Right cardiac atrium (tissue), 5 donors: ENCODE data around the gene HIRA. TPM values are rescaled to one million over a fixed set of nuclear protein-coding genes. Genes with fewer than 3 reads are reported as not detected.
A peak's percentile ranks its signal among the peaks of the same experiment; 100 is the strongest.

ENCODE experiments used
- ATAC-seq, 2 donors: fragments of 200-7000 bp; cut with Tn5 transposase; one replicate each; pipeline versions ENCODE4 v1.8.0 to v1.9.1; 2020; ENCODE audit warnings: moderate library complexity in 2 of 2, mild to moderate bottlenecking in 1 of 2
- DNase-seq, 3 donors: peaks; one replicate each; pipeline ENCODE4 v3.0.0-alpha.2; 2020
- H3K27ac ChIP-seq: one replicate; pipeline ENCODE4 v1.5.1; 2013; ENCODE audit warnings: mild to moderate bottlenecking, low read length, control low read depth, moderate library complexity
- H3K27me3 ChIP-seq: one replicate; pipeline ENCODE4 v1.6.1; 2013; ENCODE audit not compliant: control insufficient read depth, insufficient read depth
- H3K4me1 ChIP-seq: one replicate; pipeline ENCODE4 v1.6.1; 2013; ENCODE audit warnings: low read length; ENCODE audit not compliant: control insufficient read depth, insufficient read depth
- H3K4me3 ChIP-seq: one replicate; pipeline ENCODE4 v1.5.1; 2013; ENCODE audit warnings: low read length, control low read depth
- H3K9me3 ChIP-seq: one replicate; pipeline ENCODE4 v1.6.1; 2013; ENCODE audit warnings: low read length; ENCODE audit not compliant: control insufficient read depth
- WGBS: extraction: QIAGEN DNeasy Blood & Tissue Kit; methylation state at CpG from one replicate; pipeline ENCODE4 v1.1.7; 2013; 5-methylcytosine and 5-hydroxymethylcytosine counted together
- intact Hi-C, 4 donors: fragments of 100-400 bp; cut with DNase I; formaldehyde crosslinking; loops; one replicate each; pipeline versions ENCODE4 v1.11.0 to v1.14.0; 2022 to 2023
- polyA plus RNA-seq: library from polyadenylated mRNA; stranded (reverse); fragments of 200-250 nt; gene quantifications from one replicate; pipeline ENCODE4 v1.2.3, GENCODE V29; 2013
- total RNA-seq, 4 donors: library from RNA; stranded (reverse); fragmentation: NEBNext Ultra II Directional; extraction: Animal tissue kit (Norgen Biotek cat#: 25700); gene quantifications; one replicate each; pipeline ENCODE4 v1.2.1, GENCODE V29; 2021
- donor health status: healthy with polysubstance abuse.
- donor health status: DM: no; HTN: yes; CAD: no.
- donor health status: DM: no; HTN: no; CAD: no.
- donor health status: DM: no; HTN: yes; CAD: no; lungs with severe emphysema.
- donor health status: DM: yes; HTN: yes; CAD: no.

Gene HIRA
- total and polyA plus RNA-seq, 5 donors, result 6.2 to 16.1 (median 14.1) TPM

DNA sequence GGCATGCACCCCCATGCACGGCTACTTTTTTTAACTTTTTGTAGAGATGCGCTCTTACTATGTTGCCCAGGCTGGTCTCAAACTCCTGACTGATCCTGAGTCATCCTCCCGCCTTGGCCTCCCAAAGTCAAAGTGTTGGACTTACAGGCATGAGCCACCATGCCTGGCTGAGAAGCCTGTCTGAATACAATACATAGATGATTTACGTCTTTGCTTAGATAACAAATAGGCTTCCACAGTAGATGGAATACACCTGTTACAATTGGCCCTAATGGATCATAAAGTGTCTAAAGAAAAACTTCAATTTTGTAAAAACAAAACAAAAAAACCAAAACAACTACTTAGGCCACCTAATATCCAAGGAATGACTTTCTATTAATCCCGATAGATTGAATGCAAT, 127.0 kb downstream of the HIRA start:
- Histone ChIP-seq H3K9me3 (no peaks in the 10 kb centered on the region), H3K4me3 (no peak overlapping the region), H3K27me3 (no peaks in the 10 kb centered on the region), H3K4me1 (no peaks in the 10 kb centered on the region), H3K27ac (no peak overlapping the region)
- DNase-seq, result no peak
- WGBS, result 93% methylated on average over 5 of the region's 5 CpGs
- intact Hi-C loops, result no loop called here
- ATAC-seq, result no peak

DNA sequence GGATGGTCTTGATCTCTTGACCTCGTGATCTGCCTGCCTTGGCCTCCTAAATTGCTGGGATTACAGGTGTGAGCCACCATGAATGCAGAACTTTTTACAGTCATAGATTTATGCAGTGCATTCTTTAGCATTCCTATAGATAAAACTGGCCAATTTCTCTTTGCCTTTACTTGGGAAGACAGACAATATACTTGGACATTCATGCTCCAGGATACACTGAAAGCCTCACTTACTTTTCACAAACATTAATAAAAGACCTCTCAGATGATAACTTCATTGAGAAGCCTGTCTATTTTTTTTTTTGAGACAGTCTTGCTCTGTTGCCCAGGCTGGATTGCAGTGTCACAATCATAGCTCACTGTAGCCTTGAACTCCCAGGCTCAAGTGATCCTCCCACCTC, 127.7 kb downstream of the HIRA start:
- Histone ChIP-seq H3K27ac (no peak overlapping the region), H3K4me1 (no peaks in the 10 kb centered on the region), H3K9me3 (no peaks in the 10 kb centered on the region), H3K4me3 (no peak overlapping the region), H3K27me3 (no peaks in the 10 kb centered on the region)
- ATAC-seq (no peak), DNase-seq (no peak)
- WGBS, result 51% methylated on average over 1 of the region's 1 CpG
- intact Hi-C loops, result no loop called here

DNA sequence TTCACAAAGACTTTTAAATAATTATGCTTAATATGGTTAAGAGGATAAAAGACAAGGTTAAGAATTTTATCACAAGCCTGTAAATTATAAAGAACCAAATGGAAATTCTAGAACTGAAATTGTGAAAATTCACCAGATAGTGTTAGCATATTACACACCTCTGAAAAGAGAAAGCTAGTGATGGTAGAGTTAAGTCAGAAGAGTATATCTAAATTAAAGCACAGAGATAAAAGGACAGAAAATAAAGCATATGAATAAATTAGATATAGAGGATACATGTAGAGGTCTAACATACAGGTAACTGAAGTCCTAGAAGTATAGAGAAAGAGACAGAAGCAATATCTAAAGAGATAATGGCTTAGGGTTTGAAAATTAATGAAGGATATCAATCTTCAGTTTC, 135.8 kb downstream of the HIRA start:
- DNase-seq (no peak), ATAC-seq (no peak)
- no peaks in the 10 kb centered on the region for H3K9me3 ChIP-seq
- no peaks in the 10 kb centered on the region for H3K27me3 ChIP-seq
- peaks cover 3% of the 10 kb centered on the region for H3K4me1 ChIP-seq
- no peak overlapping the region for H3K27ac ChIP-seq
- intact Hi-C loops, result no loop called here
- H3K4me3 ChIP-seq, result no peak overlapping the region

DNA sequence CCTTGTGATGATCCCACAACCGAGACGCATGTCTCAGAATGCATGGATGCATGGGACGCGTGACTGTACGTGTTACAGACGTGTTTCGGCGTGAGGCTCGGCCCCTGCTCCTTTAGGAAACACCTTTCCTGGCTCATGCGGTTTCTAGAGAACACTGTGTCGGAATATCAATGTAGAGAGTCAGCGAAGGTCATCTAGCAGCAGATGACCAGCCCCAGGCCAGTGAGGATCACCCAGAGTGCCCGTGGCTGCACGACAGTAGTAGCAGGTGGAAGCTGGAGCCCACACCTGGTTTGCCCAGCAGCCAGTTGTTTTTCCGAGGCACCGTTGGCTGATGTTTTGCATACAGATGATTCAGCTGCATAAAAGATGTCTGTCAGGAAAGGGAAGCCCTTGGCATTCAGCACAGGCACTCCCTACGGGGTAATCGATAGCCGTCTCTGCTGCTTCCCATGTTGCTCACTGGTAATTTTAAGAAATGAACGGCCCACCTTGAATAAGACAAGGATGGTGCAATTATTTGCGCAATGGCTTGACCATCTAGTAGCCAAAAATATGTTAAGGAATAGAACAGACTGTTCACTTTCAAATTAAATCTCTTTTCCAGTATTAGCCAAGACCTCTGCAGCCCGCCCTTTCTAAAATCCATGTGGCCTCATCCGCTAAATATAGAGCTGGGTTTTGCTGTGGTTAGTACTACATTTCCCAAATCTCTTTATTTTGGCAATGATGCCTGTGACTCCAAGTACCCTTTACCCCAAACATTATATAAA, 138.9 kb downstream of the HIRA start:
- ATAC-seq (peak in 1 of 2 donors; percentile 2), DNase-seq (peak in 2 of 3 donors; percentile 54 to 56)
- Histone ChIP-seq H3K27ac (peak overlapping the region; percentile 87), H3K4me1 (peaks cover 7% of the 10 kb centered on the region), H3K27me3 (no peaks in the 10 kb centered on the region), H3K4me3 (peak overlapping the region; percentile 95), H3K9me3 (no peaks in the 10 kb centered on the region)
- WGBS, result 66% methylated on average over 23 of the region's 23 CpGs
- intact Hi-C loops, result loop anchor here in 1 of 4 donors (5.0 kb wide), 1 partner anchor 115 kb away; the partner anchor contains the start of gene SLC25A1

DNA sequence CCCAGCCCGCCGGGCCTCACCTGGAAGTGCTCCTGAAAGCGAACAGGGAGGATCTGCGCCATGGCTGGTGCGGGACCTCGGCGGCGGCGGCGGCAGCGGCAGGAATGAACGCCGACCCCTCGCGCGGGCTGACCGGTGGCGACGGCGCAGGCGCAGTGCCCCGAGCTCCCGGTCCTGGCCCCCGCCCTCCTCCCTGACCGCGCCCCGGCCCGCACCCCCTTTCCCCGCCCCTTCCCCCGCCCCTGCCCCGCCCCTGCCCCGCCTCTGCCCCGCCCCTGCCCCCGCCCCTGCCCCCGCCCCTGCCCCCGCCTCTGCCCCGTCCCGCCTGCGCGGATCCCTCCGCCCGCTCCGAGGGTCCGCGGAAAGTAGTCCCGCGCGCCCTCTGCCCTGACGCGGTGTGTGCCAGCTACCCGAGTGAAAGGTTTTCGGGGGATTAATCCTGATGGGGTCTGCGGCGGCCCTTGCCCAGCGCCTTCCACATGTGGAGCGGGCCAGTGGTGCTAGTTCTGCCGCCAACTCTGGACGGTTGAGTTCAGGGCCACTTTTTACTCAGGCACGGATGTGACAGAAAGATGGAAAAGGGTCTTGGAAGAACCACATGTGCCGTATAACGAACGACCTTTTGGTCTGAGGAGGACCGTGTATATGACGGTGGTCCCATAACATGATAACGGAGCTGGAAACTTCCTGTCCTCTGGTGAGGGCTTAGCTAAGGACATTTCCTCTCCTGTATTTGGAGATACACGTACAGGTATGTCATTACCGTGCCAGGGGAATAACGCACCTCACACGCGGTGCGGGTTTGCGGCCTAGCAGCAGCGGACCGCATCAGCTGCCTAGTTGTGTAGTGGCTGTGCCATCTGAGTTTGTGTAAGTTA, 139.7 kb downstream of the HIRA start, which contains the start of gene CLTCL1:
TSS of gene CLTCL1 (minus strand) at position 140 of the 878 bp plus-strand sequence. CDS start at position 62, 78 bp downstream.
- ATAC-seq (peak; percentile 86 to 92), DNase-seq (peak; percentile 87 to 95 (median 94))
- 4% methylated on average over 69 of the region's 74 CpGs for WGBS
- H3K27ac ChIP-seq, result peak within 1 kb of the TSS; percentile 87
- H3K4me3 ChIP-seq, result peak within 1 kb of the TSS; percentile 95
- intact Hi-C loops, result loop anchor here in 1 of 4 donors (5.0 kb wide), 1 partner anchor 115 kb away; the partner anchor contains the start of gene SLC25A1
- no peaks in the 10 kb centered on the region for H3K27me3 ChIP-seq
- peaks cover 13% of the 10 kb centered on the region for H3K4me1 ChIP-seq
- H3K9me3 ChIP-seq, result no peaks in the 10 kb centered on the region

DNA sequence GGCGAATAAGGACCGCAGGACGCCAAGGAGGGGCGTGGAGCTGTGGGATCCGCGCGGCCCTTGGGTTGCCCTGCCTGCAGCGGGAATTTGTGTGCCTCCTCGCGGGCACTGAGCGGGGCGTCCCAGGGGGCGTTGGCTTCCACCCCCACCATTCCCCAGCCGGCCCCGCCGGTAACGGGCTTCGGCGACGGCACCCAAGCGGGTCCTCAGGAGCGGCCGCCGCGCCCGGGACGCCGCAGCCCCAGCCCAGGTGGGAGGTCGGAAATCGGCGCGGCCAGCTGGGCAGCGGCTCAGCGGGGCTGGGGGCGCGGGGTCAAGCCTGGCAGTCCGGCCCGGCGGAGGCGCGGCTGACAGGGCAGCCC, 140.3 kb downstream of the HIRA start:
- H3K9me3 ChIP-seq, result no peaks in the 10 kb centered on the region
- H3K4me3 ChIP-seq, result peak overlapping the region; percentile 95
- intact Hi-C loops, result loop anchor here in 1 of 4 donors (5.0 kb wide), 1 partner anchor 114 kb away; the partner anchor contains the start of gene SLC25A1
- peak; percentile 49 to 79 (median 79) for DNase-seq
- ATAC-seq, result peak; percentile 41 to 57
- H3K4me1 ChIP-seq, result peaks cover 17% of the 10 kb centered on the region
- no peaks in the 10 kb centered on the region for H3K27me3 ChIP-seq
- H3K27ac ChIP-seq, result peak overlapping the region; percentile 78
- WGBS, result under 1% methylated on average over 41 of the region's 41 CpGs

DNA sequence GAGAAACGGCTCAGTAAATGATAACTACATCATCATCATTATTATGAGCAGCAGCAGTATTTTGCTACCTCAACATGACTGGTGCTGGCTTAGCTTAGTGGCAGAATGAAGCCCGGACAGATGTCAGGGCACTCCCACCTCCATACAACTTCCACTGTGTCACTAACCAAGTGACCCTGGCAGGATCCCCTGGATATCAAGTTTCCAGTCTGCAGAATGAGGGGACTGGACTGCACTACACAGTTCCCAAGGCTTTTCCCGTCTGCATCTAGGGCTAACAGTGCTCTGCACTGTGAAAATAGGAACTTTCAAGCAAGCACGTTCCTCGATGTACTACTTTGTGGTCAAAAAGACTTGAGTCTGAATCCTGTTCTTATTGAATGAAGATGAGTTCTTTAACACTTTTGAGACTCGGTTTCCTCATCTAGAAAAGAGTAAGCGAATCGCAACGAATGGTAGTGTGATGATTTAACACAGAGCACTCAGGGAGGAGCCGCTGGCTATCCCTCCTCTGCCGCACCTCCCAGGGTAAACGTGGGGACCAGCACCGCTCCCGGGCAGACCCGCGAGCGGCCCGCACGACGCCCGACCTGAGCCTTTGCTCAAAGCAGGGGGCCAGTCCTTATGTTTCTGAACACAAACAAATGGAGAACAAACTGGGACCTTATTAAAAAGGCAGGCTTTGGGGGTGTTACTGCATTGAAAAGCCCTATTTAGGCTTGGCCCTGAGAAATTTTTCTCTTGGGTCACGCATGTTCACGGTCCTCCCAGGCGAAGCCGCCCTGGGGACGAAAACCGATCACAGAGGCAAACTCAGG, 140.9 kb downstream of the HIRA start:
- Histone ChIP-seq H3K4me1 (peaks cover 18% of the 10 kb centered on the region), H3K9me3 (no peaks in the 10 kb centered on the region), H3K27me3 (no peaks in the 10 kb centered on the region), H3K4me3 (peak overlapping the region; percentile 95), H3K27ac (peak overlapping the region; percentile 78)
- ATAC-seq, result peak; percentile 26 to 34
- 18% methylated on average over 27 of the region's 27 CpGs for WGBS
- intact Hi-C loops, result loop anchor here in 1 of 4 donors (5.0 kb wide), 1 partner anchor 113 kb away; the partner anchor contains the start of gene SLC25A1
- DNase-seq, result peak in 2 of 3 donors; percentile 23 to 48

DNA sequence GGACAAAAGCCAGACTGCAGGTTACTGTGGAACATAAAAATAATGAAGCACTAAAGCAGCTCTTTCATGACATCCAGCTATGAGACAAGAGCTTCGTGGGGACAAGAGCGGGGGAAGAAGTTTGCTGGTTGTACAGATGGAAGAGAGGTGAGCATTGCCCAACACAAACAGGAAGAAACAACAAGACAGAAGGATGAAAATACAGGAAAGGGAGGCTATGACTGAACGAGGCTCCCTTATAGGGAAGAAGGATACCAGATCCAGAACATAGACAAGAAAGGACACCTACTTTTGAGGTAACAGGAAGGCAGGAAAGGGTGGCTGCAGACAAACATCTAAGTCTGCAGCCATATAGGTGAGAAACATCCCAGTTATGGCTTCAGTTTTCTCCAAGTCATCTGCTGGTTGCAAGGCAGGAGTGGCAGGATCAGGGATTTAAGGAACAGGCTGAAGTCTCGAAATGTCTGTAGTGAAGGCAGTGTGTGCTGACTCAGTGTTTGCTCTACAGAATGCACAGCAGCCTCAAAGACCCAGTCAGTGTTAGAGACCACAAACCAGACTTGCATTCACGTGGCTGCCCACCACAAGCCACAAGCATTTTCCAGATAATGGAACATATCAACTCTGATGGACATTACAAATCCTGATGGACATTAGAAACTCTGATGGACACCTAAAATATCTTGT, 141.9 kb downstream of the HIRA start:
- ATAC-seq (no peak), DNase-seq (no peak)
- Histone ChIP-seq H3K27ac (no peak overlapping the region), H3K27me3 (no peaks in the 10 kb centered on the region), H3K9me3 (no peaks in the 10 kb centered on the region), H3K4me3 (no peak overlapping the region), H3K4me1 (peaks cover 19% of the 10 kb centered on the region)
- intact Hi-C loops, result loop anchor here in 1 of 4 donors (5.0 kb wide), 1 partner anchor 112 kb away; the partner anchor contains the start of gene SLC25A1
- WGBS, result 81% methylated on average over 5 of the region's 5 CpGs

DNA sequence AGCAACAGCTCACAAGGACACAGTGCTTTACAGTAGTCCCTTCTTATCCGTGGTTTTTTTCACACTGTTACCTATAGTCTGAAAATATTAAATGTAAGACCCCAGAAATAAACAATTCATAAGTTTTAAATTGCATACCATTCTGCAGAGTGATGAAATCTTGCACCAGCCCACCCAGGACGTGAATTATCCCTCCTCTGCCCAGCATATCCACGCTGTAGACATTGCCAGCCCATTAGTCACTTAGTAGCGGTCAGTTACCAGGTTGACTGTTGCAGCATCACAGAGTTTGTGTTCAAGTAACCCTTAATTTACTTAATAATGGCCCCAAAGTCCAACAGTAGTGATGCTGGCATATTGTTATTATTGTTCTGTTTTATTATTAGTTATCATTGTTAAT, 143.6 kb downstream of the HIRA start:
- H3K4me1 ChIP-seq, result peaks cover 19% of the 10 kb centered on the region
- H3K4me3 ChIP-seq, result no peak overlapping the region
- DNase-seq (no peak), ATAC-seq (no peak)
- intact Hi-C loops, result no loop called here
- H3K27ac ChIP-seq, result peak overlapping the region; percentile 83
- H3K9me3 ChIP-seq, result no peaks in the 10 kb centered on the region
- no peaks in the 10 kb centered on the region for H3K27me3 ChIP-seq
- 69% methylated on average over 4 of the region's 4 CpGs for WGBS
